K562 (cell line): ENCODE results near the gene ANAPC13. TPM values are rescaled to one million over a fixed set of nuclear protein-coding genes. Genes with fewer than 3 reads are reported as not detected.

Experiments used
- ATAC-seq: fragments of 200-7000 bp; cut with Tn5 transposase; 3 replicates; pipeline ENCODE4 v1.9.1; 2020; ENCODE audit warnings: moderate library complexity
- BruUV-seq: library from RNA; stranded (reverse); fragments of 400-500 nt; replicated peaks from 2 replicates; lab custom pipeline; 2021; lab: Mats Ljungman, UMichigan
- CTCF ChIA-PET: fragments of 300-600 bp; formaldehyde crosslinking; extraction: SDS; loops from one replicate; lab custom pipeline; 2021; ENCODE audit warnings: low intra/inter-chr PET ratio; lab: Yijun Ruan, JAX
- POLR2A ChIA-PET: fragments of 300-600, 350-650 bp; sonication (Branson Sonifier 250); formaldehyde crosslinking; extraction: SDS; loops from one replicate; lab custom pipeline; 2021; ENCODE audit warnings: antibody characterized with exemption, inconsistent platforms; lab: Yijun Ruan, JAX
- DNase-seq, 4 experiments: peaks; one replicate each; pipeline versions ENCODE4 v3.0.0 to v3.0.0-alpha.2; 2011 to 2018; ENCODE audit warnings: low spot score in 3 of 4, mixed read lengths in 3 of 4; ENCODE audit errors: extremely low read depth in 1 of 4
- FAIRE-seq: peaks from 2 replicates; lab custom pipeline; 2011; peaks lifted over from hg19 to GRCh38; lab: Jason Lieb, UNC
- H2AFZ ChIP-seq: 2 replicates; pipeline ENCODE4 v1.6.0; 2011; ENCODE audit warnings: low read depth, low read length, control low read depth, inconsistent platforms
- H3K27ac ChIP-seq: fragments of 200-600 bp; 3 replicates; pipeline ENCODE4 v1.8.0; 2011; ENCODE audit warnings: low read depth, mild to moderate bottlenecking, control low read depth, inconsistent platforms, low read length, moderate library complexity, mixed read lengths; ENCODE audit errors: extremely low read depth
- H3K27me3 ChIP-seq, 2 experiments: fragments of 300-600 bp in 1 of 2; 2 replicates in 1 of 2; 3 replicates in 1 of 2; pipeline versions ENCODE4 v1.6.0 to v1.8.0; 2011; ENCODE audit warnings: inconsistent platforms in 2 of 2, low read length in 2 of 2, mild to moderate bottlenecking in 1 of 2, mixed read lengths in 1 of 2, moderate library complexity in 1 of 2; ENCODE audit not compliant: control insufficient read depth in 2 of 2, insufficient read depth in 2 of 2
- H3K36me3 ChIP-seq: fragments of 300-600 bp; 3 replicates; pipeline ENCODE4 v1.8.0; 2011; ENCODE audit warnings: mild to moderate bottlenecking, low read length, inconsistent platforms; ENCODE audit not compliant: control insufficient read depth, insufficient read depth
- H3K4me1 ChIP-seq, 2 experiments: fragments of 200-600 bp in 1 of 2; replicated peaks in 1 of 2; 2 replicates in 1 of 2; 3 replicates in 1 of 2; pipeline versions ENCODE4 v1.5.1 to v1.8.0; 2011; ENCODE audit warnings: inconsistent platforms in 2 of 2, low read length in 2 of 2, mild to moderate bottlenecking in 1 of 2, mixed read lengths in 1 of 2, moderate library complexity in 1 of 2; ENCODE audit not compliant: control insufficient read depth in 2 of 2, insufficient read depth in 2 of 2
- H3K4me2 ChIP-seq: 2 replicates; pipeline ENCODE4 v1.6.1; 2011; ENCODE audit warnings: low read length, control low read depth, inconsistent platforms, mixed read lengths; ENCODE audit not compliant: insufficient read depth
- H3K4me3 ChIP-seq: fragments of 200-600 bp; sonication (generic), shearing (Covaris generic); 2 replicates; pipeline ENCODE4 v1.5.1; 2016; ENCODE audit warnings: control low read depth, inconsistent platforms
- H3K79me2 ChIP-seq: fragments of 200-600 bp; 3 replicates; pipeline ENCODE4 v1.8.0; 2011; ENCODE audit warnings: low read length, inconsistent platforms; ENCODE audit not compliant: control insufficient read depth, insufficient read depth
- H3K9ac ChIP-seq, 2 experiments: 2 replicates each; pipeline versions ENCODE4 v1.6.0 to v1.6.1; 2011; ENCODE audit warnings: low read depth in 2 of 2, low read length in 2 of 2, control low read depth in 1 of 2, inconsistent platforms in 1 of 2, mild to moderate bottlenecking in 1 of 2, mixed read lengths in 1 of 2; ENCODE audit not compliant: insufficient read depth in 1 of 2
- H3K9me1 ChIP-seq: one replicate; pipeline ENCODE4 v1.6.0; 2011; ENCODE audit warnings: inconsistent platforms, mild to moderate bottlenecking, low read length, moderate library complexity; ENCODE audit not compliant: control insufficient read depth, insufficient read depth
- H3K9me3 ChIP-seq: replicated peaks from 2 replicates; pipeline ENCODE4 v1.5.1; 2011; ENCODE audit warnings: low read depth, low read length, inconsistent platforms; ENCODE audit not compliant: control insufficient read depth, insufficient read depth
- H4K20me1 ChIP-seq: replicated peaks from 2 replicates; pipeline ENCODE4 v1.6.1; 2011; ENCODE audit warnings: low read length, inconsistent platforms, mixed read lengths; ENCODE audit not compliant: control insufficient read depth, insufficient read depth
- E2F1 ChIP-seq: sonication (generic); formaldehyde crosslinking; IDR thresholded peaks from 2 replicates; pipeline ENCODE4 v1.8.1; 2023; ENCODE audit warnings: mild to moderate bottlenecking, missing genetic modification reagents, moderate library complexity
- FOXO4 ChIP-seq: fragments of 450-650 bp; formaldehyde crosslinking; IDR thresholded peaks from 2 replicates; pipeline ENCODE4 v1.4.0; 2020; ENCODE audit warnings: mild to moderate bottlenecking, moderate library complexity
- IRF1 ChIP-seq: sonication (generic); formaldehyde crosslinking; IDR thresholded peaks from 2 replicates; pipeline ENCODE4 v1.8.0; 2022; ENCODE audit warnings: missing genetic modification reagents, mild to moderate bottlenecking, borderline replicate concordance
- PPARD ChIP-seq: fragments of 250-450 bp; sonication (Bioruptor Pico); IDR thresholded peaks from 2 replicates; pipeline ENCODE4 v1.8.0; 2022; ENCODE audit warnings: inconsistent platforms, mild to moderate bottlenecking, moderate library complexity
- PTBP1 ChIP-seq: fragments of 200-400 bp; formaldehyde crosslinking; IDR thresholded peaks from 2 replicates; pipeline ENCODE4 v1.6.1; 2017; ENCODE audit warnings: low read depth, low read length
- SRF ChIP-seq, 2 experiments: fragments of 250-450, 450-650 bp in 1 of 2; sonication (Bioruptor Pico) in 1 of 2; sonication (generic) in 1 of 2; formaldehyde crosslinking; IDR thresholded peaks; 2 replicates each; pipeline versions ENCODE4 v1.5.0 to v1.5.1; 2020 to 2022; ENCODE audit warnings: mild to moderate bottlenecking in 1 of 2, missing genetic modification reagents in 1 of 2
- STAG1 ChIP-seq: sonication (generic); formaldehyde crosslinking; IDR thresholded peaks from 2 replicates; pipeline ENCODE4 v1.5.0; 2020; ENCODE audit warnings: missing genetic modification reagents, borderline replicate concordance
- THAP12 ChIP-seq: fragments of 250-450 bp; sonication (Bioruptor Pico); IDR thresholded peaks from 2 replicates; pipeline ENCODE4 v1.9.0; 2021; ENCODE audit warnings: mild to moderate bottlenecking, inconsistent platforms
- ZNF143 ChIP-seq: sonication (generic); formaldehyde crosslinking; IDR thresholded peaks from 2 replicates; pipeline ENCODE4 v1.9.0; 2022; ENCODE audit warnings: mild to moderate bottlenecking, missing genetic modification reagents
- WGBS: fragments of 100-300 bp; shearing (Covaris generic); methylation state at CpG from one replicate; pipeline ENCODE4 v1.1.6; 2016; ENCODE audit warnings: low coverage, mixed read lengths; ENCODE audit not compliant: insufficient coverage; ENCODE audit errors: missing lambda C conversion rate; 5-methylcytosine and 5-hydroxymethylcytosine counted together
- in situ Hi-C: fragments of 300-500 bp; cut with MboI; formaldehyde crosslinking; loops from 4 replicates; pipeline ENCODE4 v1.15.0; 2018; ENCODE audit warnings: inconsistent platforms, mixed read lengths
- intact Hi-C: fragments of 100-400 bp; cut with micrococcal nuclease; formaldehyde crosslinking; loops from 2 replicates; pipeline ENCODE4 v1.14.2; 2022
- polyA plus RNA-seq, 8 experiments: library from polyadenylated mRNA; depleted of rRNA in 4 of 8; stranded (reverse) in 5 of 8; unstranded in 3 of 8; fragments of >200 nt; fragmentation: Nextera tagmentation in 2 of 8; fragmentation: Illumina TruSeq in 1 of 8; extraction: Ambion mirVana in 2 of 8; extraction: Trizol in 1 of 8; gene quantifications; 2 replicates each; pipeline versions ENCODE4 v1.2.1 to v1.2.3, GENCODE V29; 2011 to 2014; ENCODE audit warnings: inconsistent platforms in 1 of 8, missing spikeins in 1 of 8
- total RNA-seq, 7 experiments: library from RNA; depleted of rRNA in 6 of 7; stranded (reverse); fragments of >200 nt in 6 of 7; fragmentation: Illumina TruSeq in 2 of 7; extraction: Trizol in 2 of 7; gene quantifications; 2 replicates each; pipeline versions ENCODE4 v1.2.1 to v1.2.3, GENCODE V29; 2011 to 2021; ENCODE audit warnings: low replicate concordance in 1 of 7

Gene ANAPC13
- total and polyA plus RNA-seq, 9 of the 15 experiments (the other 6 are each of a cell fraction or from before 2014, with no cell fraction given) = 48.5 to 238 (median 68.5) TPM

GRCh38 chr3:134527538-134528186, 41.9 kb upstream of the ANAPC13 start:
- no peak overlapping the region for H3K4me2 ChIP-seq
- WGBS = 63% methylated on average over 6 of the region's 7 CpGs
- ATAC-seq = no peak
- no peaks in the 10 kb centered on the region for H3K9me1 ChIP-seq
- H3K4me3 ChIP-seq = no peak overlapping the region
- in situ Hi-C loops = no loop called here
- no peaks in the 10 kb centered on the region for H3K79me2 ChIP-seq
- POLR2A ChIA-PET = interaction anchor here (0.9 to 2.2 kb wide), 2 partner anchors 9 to 10 kb away, joined by 3 to 6 read pairs; no protein-coding TSS in a partner anchor
- H3K27me3 ChIP-seq = no peaks in the 10 kb centered on the region
- H3K9ac ChIP-seq = no peak overlapping the region
- intact Hi-C loops = no loop called here
- H4K20me1 ChIP-seq = no peaks in the 10 kb centered on the region
- H2AFZ ChIP-seq = no peak overlapping the region
- H3K27ac ChIP-seq = no peak overlapping the region
- no peak for TF ChIP-seq FOXO4 (CRISPR knock-in tag)
- TF ChIP-seq E2F1 (CRISPR knock-in tag) = no peak
- TF ChIP-seq PPARD = no peak
- no peak for TF ChIP-seq THAP12 (CRISPR knock-in tag)
- TF ChIP-seq IRF1 (CRISPR knock-in tag) = no peak
- no peak for TF ChIP-seq SRF (CRISPR knock-in tag; IDR thresholded peaks at IDR 0.05)
- TF ChIP-seq STAG1 = no peak
- no peak for TF ChIP-seq ZNF143 (CRISPR knock-in tag)
- no peak for TF ChIP-seq PTBP1
- H3K4me1 ChIP-seq = no peaks in the 10 kb centered on the region; a peak in 1 of 5 replicates
- no peak for DNase-seq
- CTCF ChIA-PET = no interaction called here
- H3K9me3 ChIP-seq = no peaks in the 10 kb centered on the region
- FAIRE-seq = no peak
- no TSS peak for BruUV-seq
- no peaks in the 10 kb centered on the region for H3K36me3 ChIP-seq
